Renal pelvis (tissue), 4 donors: ENCODE measurements around the gene RAP1GAP2. TPM values are rescaled to one million over a fixed set of nuclear protein-coding genes. Genes with fewer than 3 reads are reported as not detected.
"Not testable (repeated sequence)": the region's sequence is repeated elsewhere in the genome, so short reads cannot be mapped to it uniquely, and the experiment has no call there.

Experiments used
- DNase-seq: peaks from one replicate; pipeline ENCODE4 v3.0.0-alpha.2; 2013
- polyA plus RNA-seq, 3 donors: library from polyadenylated mRNA; unstranded; fragments of 120-200 nt; gene quantifications; one replicate each; pipeline ENCODE4 v1.2.1, GENCODE V29; 2013; ENCODE audit not compliant: insufficient read length in 3 of 3

The RAP1GAP2 gene
- polyA plus RNA-seq, 3 donors: 26.3 to 33.3 (median 27.0) TPM

GRCh38 chr17:2782055-2782454 is 14.2 kb upstream of the RAP1GAP2 start:
- DNase-seq: no peak

DNA sequence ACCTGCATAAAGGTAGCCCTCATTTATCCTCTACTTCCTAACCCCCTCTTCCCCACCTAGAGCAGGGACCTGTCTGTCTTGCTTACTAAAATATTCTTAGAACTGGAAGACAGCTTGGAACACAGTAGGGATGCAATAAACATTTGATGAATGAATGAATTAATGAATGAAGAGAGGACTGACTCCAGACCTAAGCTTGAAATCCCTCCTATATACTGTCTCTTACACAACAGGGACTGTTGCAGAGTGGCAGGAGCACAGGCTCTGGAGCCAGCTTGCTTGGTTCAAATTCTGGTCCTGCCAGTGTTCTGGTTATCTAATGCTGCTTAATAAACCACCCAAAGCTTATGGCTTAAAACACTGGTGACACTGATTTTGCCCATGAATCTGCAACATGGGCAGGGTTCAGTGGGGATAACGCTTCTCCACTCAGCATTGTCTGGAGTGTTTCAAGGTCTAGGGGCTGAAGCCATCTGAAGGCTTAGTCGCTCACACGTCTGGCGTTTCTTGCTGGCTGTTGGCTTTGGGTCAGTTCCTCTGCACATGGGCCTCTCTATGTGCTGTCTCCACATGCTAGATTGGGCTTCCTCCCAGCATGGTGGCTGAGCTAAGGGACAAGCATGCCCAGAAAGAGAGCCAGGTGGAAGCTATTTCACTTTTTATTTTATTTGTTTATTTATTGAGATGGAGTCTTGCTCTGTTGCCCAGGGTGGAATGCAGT is 12.8 kb upstream of the RAP1GAP2 start:
- no peak for DNase-seq

DNA sequence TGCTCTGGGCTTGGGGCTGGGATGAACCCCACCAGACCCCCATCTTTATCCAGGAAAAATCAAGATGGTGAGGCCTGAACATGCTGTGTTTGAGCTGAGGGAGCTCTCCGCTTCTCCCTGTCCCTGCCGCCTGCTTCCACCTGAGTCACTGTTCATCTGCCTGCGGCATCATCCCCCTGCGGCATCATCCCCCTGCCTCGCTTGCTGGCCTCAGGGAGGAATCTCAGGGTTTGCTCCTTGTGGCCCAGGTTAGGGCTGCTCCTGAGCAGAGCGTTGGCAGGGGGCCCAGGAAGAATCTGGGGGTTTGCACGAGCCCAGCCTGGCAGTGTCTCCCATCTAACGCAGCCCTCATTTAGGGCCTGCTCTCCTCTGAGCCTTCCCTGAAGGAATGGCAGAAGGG is 11.4 kb upstream of the RAP1GAP2 start:
- DNase-seq: no peak

GRCh38 chr17:2785376-2785775 is 10.9 kb upstream of the RAP1GAP2 start:
- DNase-seq: not testable (repeated sequence)

DNA sequence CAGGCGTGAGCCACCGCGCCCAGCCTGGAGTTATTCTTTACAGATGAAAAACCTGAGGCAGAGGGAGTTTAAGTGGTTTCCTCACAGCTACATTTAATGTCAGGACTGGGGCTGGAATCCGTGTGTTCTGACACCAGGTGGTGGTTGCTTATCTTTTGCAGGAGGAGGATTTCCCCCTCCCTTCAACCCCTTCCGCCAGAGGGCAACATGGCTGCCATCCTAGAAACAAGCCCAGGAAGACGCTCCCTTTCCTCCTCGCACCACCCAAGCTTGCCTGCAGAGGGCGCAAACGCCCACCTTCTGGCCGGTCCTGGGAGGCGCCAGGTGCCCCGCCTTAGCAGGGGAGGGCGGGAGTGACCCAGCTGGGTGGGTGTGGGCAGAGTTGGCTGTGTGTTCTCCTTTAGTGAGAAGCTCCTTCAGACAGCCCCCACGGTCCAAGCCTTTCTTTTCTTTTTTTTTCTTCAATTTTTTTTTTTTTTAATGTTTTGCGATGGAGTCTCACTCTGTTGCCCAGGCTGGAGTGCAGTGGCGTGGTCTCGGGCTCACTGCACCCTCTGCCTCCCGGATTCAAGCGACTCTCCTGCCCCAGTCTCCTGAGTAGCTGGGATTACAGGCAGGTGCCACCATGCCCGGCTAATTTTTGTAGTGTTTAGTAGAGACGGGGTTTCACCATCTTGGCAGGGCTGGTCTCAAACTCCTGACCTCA is 9.9 kb upstream of the RAP1GAP2 start:
- peak; percentile 88 for DNase-seq

GRCh38 chr17:2789700-2790099 is 6.5 kb upstream of the RAP1GAP2 start:
- DNase-seq: no peak

DNA sequence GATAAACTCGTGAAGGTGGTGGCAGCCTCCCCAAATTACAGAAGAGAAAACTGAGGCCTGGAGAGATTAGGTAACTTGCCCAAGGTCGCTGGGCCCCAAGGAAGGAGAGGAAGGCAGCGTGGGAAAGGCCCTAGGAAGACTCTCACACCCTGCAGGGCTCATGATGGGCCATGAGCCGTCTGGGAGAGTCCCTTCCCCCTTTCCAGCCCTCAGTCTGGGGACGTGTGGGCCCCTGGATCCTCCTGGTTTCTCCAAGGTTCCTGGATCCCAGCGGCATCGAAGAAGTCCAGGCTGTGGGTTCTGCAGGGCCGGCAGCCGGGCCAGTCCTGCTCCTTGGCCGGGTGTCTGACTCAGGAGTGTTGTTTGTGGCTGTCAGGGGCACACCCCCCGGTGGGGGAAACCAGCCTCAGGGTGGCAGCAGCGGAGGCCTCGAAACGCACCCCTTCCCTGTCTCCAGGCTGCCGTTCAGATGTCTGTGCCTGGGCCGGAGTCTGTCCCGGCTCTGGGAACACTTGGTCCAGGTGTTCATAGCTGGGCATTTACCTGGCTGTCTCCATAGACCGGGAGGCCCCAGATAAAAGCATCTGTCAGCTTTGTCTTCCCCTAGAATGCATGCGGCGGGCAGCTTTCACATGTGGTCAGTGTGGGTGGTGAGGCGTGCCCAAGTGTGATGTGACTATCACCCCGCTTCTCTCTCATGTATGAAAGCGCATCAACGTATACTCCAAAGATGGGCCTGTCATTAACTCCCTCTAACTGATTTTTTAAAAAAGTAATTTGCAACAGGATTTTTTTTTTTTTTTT is 3.7 kb upstream of the RAP1GAP2 start:
- DNase-seq: no peak

GRCh38 chr17:2794111-2794803 is 2.0 kb upstream of the RAP1GAP2 start:
- no peak for DNase-seq

DNA sequence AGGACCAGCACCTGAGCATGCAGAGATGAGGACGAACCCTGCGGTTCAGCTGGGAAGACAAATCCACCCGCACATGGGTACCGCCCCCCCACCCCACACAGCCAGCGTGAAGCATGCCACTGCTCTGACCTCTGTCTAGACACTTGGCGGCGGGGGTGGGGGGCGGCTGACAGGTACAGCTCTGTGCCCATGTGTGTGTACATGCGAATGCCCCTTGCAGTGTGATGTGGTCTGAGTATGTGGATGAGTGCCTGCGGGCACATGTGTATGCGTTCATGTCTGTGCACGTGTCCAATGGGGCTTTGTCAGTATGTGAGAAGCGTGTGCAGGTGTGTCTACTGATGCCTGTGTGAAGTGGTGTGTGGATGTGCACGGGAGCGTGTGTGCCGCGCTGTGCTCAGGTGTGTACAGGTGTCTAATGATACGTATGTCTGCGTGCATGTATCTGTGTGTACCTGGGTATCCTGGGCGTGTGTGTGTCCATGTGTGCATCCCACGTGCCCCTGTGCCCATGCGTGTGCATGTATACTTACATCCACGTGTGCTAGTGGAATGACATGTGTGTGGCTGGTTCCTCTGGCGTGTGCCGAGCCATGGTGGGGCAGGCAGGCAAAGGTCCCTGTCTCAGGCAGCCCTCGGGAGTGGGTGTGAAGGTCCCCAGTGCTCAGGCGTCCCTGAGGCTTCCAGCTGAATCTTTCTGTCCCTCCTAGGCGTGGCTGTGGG is 636 bp upstream of the RAP1GAP2 start:
- no peak for DNase-seq

DNA sequence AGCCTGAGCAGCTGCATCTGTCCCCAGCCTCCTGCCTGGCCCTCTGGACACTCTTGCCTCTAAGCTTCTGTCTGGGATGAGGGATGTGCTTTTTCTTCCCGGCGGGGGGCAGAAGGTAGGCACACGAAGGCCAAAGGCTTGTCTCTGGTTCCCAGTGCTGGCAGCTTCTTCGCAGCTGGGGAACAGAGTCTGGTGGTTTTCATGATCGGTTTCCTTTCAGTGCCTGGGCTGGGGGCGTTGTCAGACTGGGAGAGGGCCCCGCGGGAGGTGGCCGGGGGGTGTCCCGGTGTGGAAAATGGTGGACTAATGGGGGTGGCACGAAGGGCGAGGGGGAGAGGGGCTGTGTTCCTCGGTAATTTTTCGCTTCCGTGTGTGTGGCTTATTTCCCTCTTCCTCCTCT is 988 bp downstream of the RAP1GAP2 start:
- DNase-seq: no peak

DNA sequence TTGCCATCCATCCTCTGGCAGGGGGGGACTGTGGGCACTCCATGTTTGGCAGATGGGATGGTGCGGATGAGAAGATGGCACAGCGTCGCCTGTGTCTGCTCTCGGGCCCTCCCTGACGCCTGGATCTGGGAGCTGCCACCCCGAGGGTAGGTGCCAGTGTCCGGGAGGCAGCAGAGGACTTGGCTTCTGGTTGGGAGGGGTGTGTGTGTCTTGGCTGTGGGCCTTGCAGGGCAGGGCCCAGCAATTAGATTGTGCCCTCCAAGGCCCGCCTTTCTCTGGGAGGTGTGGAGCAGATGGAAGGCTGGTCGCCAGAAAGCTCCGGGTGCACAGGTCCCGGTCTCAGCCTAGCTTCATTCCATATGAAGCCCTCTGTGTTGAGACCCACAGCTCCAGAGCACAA is 1.4 kb downstream of the RAP1GAP2 start:
- DNase-seq: no peak

DNA sequence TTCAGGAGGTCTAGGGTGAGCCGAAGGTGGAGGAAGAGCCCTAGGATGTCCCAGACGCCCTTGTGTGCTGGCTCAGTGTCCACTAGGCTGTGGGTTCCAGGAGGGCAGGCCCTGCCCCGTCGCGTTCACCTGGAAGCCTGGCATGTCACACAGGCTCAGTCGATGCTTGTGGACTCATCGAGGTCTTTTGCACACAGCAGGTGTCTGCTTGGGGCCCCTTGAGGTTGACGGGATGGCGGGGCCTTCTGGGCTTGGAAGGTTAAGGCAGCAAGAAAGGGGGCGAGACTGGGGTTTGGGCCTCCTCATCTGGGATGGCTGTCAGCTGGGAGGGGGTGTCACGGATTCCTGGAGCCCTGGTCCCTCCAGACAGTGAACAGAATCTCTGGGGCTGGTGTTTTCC is 1.9 kb downstream of the RAP1GAP2 start:
- DNase-seq: no peak

GRCh38 chr17:2798678-2799077 is 2.4 kb downstream of the RAP1GAP2 start:
- no peak for DNase-seq

- no peak for DNase-seq
Observed at GRCh38 chr17:2799653-2800052, 3.4 kb downstream of the RAP1GAP2 start.

DNA sequence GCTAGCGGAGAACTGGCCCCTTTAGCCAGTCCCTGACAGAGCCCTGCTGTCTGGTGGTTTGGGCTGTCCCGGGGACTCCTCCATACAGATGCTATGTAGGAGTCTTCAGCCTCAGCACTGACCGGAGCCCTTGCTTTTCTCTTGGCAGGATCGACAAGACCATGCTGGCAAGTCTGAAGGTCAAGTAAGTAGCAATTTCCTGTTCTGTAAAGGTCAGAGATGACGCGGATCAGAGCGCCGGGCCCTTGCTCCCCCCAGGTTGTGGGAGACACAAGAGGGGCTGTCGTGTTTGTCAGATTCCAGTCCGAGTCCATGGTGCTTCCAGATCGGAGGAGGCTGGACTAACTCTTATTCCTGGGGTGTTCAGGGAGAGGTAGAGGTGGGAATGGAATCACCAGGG is 4.1 kb downstream of the RAP1GAP2 start:
- DNase-seq: no peak

DNA sequence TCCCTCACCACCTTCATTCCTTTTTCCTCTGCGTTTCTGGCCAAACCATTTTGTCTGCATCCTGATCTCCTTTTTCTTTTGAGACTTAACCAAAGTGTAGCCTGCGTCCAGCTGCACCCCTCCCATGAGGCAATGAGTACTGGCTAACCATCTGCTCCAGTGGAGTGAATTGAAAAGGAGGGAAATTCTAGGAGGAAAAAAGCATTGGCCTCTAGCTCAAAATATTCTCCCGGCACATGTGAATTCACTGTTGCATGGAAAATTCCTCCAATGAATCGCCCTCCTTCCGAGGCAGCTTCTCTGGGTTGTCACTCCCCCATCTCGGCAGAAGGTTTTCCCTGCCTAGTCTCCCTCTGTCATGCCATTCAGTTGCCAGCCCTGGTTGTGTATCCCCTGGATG is 5.6 kb downstream of the RAP1GAP2 start:
- DNase-seq: no peak

DNA sequence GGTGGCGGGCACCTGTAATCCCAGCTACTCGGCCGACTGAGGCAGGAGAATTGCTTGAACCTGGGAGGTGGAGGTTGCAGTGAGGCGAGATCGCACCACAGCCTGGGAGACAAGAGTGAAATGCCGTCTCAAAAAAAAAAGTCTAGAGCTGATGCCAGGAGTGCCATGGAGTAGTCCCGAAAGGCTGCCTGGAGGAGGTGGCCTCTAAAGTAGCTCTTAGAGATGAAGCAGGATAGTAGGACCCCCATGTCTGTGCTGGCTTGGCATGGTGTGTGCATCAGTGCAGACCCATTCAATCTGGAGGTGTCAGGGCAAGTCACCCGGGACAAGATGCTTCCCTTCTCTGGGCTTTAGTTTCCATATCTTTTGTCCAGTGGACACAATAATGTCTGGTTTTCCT is 6.3 kb downstream of the RAP1GAP2 start:
- no peak for DNase-seq

DNA sequence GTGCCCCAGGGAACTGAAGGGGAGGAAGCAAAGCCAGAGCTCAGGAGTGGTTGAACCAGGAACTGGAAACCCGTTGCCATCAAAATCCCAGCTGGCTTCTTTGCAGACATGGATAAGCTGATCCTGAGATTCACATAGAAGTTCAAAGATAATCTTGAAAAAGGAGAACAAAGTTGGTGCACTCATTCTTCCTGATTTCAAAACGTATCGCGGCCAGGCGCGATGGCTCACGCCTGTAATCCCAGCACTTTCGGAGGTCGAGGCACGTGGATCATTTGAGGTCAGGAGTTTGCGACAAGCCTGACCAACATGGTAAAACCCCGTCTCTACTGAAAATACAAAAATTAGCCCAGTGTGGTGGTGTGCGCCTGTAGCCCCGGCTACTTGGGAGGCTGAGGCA is 7.1 kb downstream of the RAP1GAP2 start:
- DNase-seq: no peak

- no peak for DNase-seq
Observed at GRCh38 chr17:2803971-2804370, 7.7 kb downstream of the RAP1GAP2 start.

GRCh38 chr17:2804912-2805311 is 8.7 kb downstream of the RAP1GAP2 start:
- no peak for DNase-seq

GRCh38 chr17:2805961-2806360 is 9.7 kb downstream of the RAP1GAP2 start:
- no peak for DNase-seq
